ENCODE data around the gene EPHA2. TPM values are rescaled to one million over a fixed set of nuclear protein-coding genes. Genes with fewer than 3 reads are reported as not detected.

EPHA2 gene
- total RNA-seq, 2 experiments from 2014 or later, result 0.22 TPM; not detected in 1

DNA sequence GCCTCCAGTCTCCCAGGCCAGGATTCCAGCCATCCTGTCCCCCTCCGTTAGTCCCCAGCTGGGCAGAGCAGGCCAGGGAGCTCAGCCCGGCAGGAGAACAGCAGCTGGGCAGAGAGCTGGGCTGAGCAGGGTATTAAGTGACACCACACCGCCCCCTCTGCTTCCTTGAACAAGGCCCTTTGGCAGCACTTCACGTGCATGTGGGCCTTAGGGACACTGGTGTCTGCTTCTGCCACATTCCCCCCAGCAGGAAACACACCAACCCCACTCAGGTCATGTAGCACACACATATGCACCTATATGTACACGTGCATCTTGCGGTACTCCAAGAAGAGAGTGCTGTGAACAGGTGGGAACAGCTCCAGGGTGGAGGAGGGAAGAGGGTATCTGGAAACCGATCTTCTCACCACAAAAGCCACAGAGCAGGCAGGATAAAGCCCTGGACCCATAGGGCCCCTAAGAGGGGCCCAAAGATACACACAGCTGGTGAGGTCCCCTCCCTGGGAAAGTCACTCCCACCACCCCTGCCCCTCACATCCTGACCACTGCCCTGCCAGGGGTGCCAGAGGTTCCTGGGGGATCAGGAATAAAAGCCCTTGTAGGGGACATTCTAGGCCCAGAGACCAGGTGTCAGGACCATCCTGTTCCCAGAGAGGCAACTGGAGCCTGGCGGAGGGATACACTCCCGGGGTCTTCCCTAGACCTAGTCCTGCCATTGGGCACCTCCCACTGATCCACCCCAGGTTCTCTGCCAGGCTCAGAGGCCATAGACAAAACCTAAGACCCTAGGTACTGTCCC lies 4.5 kb downstream of the EPHA2 start:
- H3K36me3 ChIP-seq (ENCODE audit: insufficient read depth, low read length), result no peaks in the 10 kb centered on the region
- no peak overlapping the region for H3K27ac ChIP-seq (ENCODE audit: low read depth in 1 of 2, low read length in 2 of 2)
- no peaks in the 10 kb centered on the region for H3K9me3 ChIP-seq (ENCODE audit: control insufficient read depth in 1 of 2, insufficient read depth in 1 of 2, low read length in 2 of 2)
- no peak overlapping the region for H3K27ac Mint-ChIP-seq
- no peak overlapping the region for H3K4me3 Mint-ChIP-seq
- no peak overlapping the region for H3K4me3 ChIP-seq (ENCODE audit: low read length)
- H3K27me3 ChIP-seq (ENCODE audit: control insufficient read depth in 1 of 2, insufficient read depth in 2 of 2, low read length in 2 of 2), result peaks cover 14 to 16% of the 10 kb centered on the region in 2 experiments
- H3K36me3 Mint-ChIP-seq (ENCODE audit: low read depth), result no peaks in the 10 kb centered on the region
- intact Hi-C loops (cut with DNase I, micrococcal nuclease), result no loop called here
- peaks cover 3% of the 10 kb centered on the region for H3K27me3 Mint-ChIP-seq
- DNase-seq (no peak), ATAC-seq (ENCODE audit: poor library complexity) (no peak)
- CTCF ChIA-PET, result no interaction called here
- peaks cover 52% of the 10 kb centered on the region for H3K4me1 ChIP-seq (ENCODE audit: insufficient read depth, low read length)
- peaks cover 28% of the 10 kb centered on the region for H3K4me1 Mint-ChIP-seq (ENCODE audit: low read depth)
- TF ChIP-seq, protein P1, sequence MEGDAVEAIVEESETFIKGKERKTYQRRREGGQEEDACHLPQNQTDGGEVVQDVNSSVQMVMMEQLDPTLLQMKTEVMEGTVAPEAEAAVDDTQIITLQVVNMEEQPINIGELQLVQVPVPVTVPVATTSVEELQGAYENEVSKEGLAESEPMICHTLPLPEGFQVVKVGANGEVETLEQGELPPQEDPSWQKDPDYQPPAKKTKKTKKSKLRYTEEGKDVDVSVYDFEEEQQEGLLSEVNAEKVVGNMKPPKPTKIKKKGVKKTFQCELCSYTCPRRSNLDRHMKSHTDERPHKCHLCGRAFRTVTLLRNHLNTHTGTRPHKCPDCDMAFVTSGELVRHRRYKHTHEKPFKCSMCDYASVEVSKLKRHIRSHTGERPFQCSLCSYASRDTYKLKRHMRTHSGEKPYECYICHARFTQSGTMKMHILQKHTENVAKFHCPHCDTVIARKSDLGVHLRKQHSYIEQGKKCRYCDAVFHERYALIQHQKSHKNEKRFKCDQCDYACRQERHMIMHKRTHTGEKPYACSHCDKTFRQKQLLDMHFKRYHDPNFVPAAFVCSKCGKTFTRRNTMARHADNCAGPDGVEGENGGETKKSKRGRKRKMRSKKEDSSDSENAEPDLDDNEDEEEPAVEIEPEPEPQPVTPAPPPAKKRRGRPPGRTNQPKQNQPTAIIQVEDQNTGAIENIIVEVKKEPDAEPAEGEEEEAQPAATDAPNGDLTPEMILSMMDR (IDR thresholded peaks at IDR 0.05), result no peak
- no peaks in the 10 kb centered on the region for H3K9me3 Mint-ChIP-seq
- POLR2A ChIA-PET, result no interaction called here

DNA sequence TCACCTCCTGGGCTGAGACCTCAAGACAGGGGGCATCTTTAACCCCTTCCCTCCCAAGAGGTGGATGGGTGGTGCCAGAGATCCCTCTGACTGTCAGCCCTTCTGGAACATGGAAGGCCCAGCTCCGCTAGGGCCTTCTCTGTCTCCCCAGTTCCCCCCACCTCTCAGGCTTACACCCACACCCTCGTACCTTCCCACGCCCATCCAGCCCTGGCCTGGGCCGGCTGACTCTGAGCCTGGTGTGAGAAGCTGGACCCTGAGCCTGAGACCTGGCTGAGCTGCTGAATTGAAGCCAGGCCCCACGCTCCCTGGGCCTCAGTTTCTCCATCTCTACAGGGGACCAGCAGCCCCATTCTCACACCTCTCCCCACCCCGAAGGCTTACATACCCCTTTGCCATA lies 5.4 kb downstream of the EPHA2 start:
- Histone ChIP-seq H3K36me3 (ENCODE audit: insufficient read depth, low read length) (no peaks in the 10 kb centered on the region), H3K9me3 (ENCODE audit: control insufficient read depth in 1 of 2, insufficient read depth in 1 of 2, low read length in 2 of 2) (no peaks in the 10 kb centered on the region), H3K27me3 (ENCODE audit: control insufficient read depth in 1 of 2, insufficient read depth in 2 of 2, low read length in 2 of 2) (peaks cover 14 to 16% of the 10 kb centered on the region in 2 experiments), H3K4me3 (ENCODE audit: low read length) (no peak overlapping the region), H3K4me1 (ENCODE audit: insufficient read depth, low read length) (peaks cover 45% of the 10 kb centered on the region), H3K27ac (ENCODE audit: low read depth in 1 of 2, low read length in 2 of 2) (no peak overlapping the region)
- H3K36me3 Mint-ChIP-seq (ENCODE audit: low read depth), result no peaks in the 10 kb centered on the region
- H3K4me3 Mint-ChIP-seq, result no peak overlapping the region
- TF ChIP-seq, protein P1 (IDR thresholded peaks at IDR 0.05), result no peak
- CTCF ChIA-PET, result no interaction called here
- intact Hi-C loops (cut with DNase I, micrococcal nuclease), result no loop called here
- no peaks in the 10 kb centered on the region for H3K9me3 Mint-ChIP-seq
- POLR2A ChIA-PET, result no interaction called here
- peaks cover 21% of the 10 kb centered on the region for H3K4me1 Mint-ChIP-seq (ENCODE audit: low read depth)
- peaks cover 3% of the 10 kb centered on the region for H3K27me3 Mint-ChIP-seq
- DNase-seq (no peak), ATAC-seq (ENCODE audit: poor library complexity) (no peak)
- H3K27ac Mint-ChIP-seq, result no peak overlapping the region

DNA sequence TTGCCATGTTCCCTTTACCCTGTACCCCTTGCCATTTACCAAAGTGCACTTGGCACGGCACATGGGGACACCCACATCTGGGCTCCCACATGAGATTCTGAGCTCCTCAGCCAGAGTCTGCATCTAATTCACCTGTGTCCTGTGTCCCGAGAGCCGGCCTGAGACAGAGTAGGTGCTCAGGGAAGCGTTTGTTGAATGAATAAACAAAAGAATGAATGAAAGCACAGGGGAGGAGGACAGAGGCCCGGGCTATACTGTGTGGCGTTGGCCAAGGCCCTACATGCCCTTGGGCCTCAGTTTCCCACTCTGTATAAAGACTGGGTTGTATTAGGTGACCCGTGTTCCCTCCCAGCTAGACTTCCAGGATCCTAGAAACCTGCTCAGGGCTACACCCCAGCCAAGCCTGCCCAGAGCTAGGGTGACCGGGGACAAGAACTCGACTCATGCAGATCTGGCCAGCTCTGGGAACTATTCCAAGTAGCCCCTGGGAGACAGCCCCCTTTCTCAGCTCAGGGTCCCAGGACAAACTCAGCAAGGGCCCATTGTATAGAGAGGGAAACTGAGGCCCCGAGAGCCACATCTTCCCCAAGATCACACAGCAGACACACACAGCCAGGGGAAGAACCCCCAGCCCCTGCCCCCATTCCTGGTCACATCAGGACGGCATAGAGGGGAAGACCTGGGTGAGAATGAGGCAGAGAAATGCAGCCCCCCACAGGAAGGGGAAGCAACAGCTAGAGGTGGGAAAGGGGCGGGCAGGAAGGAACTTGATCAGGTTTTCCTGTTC lies 6.0 kb downstream of the EPHA2 start:
- no peak overlapping the region for H3K27ac Mint-ChIP-seq
- Histone ChIP-seq H3K4me3 (ENCODE audit: low read length) (no peak overlapping the region), H3K4me1 (ENCODE audit: insufficient read depth, low read length) (peaks cover 39% of the 10 kb centered on the region), H3K36me3 (ENCODE audit: insufficient read depth, low read length) (no peaks in the 10 kb centered on the region), H3K9me3 (ENCODE audit: control insufficient read depth in 1 of 2, insufficient read depth in 1 of 2, low read length in 2 of 2) (no peaks in the 10 kb centered on the region), H3K27ac (ENCODE audit: low read depth in 1 of 2, low read length in 2 of 2) (no peak overlapping the region), H3K27me3 (ENCODE audit: control insufficient read depth in 1 of 2, insufficient read depth in 2 of 2, low read length in 2 of 2) (peaks cover 11 to 13% of the 10 kb centered on the region in 2 experiments)
- DNase-seq (no peak), ATAC-seq (ENCODE audit: poor library complexity) (no peak)
- peaks cover 20% of the 10 kb centered on the region for H3K4me1 Mint-ChIP-seq (ENCODE audit: low read depth)
- TF ChIP-seq, protein P1 (IDR thresholded peaks at IDR 0.05), result no peak
- ChIA-PET CTCF (no interaction called here), POLR2A (no interaction called here)
- intact Hi-C loops (cut with DNase I, micrococcal nuclease), result no loop called here
- no peak overlapping the region for H3K4me3 Mint-ChIP-seq
- H3K36me3 Mint-ChIP-seq (ENCODE audit: low read depth), result no peaks in the 10 kb centered on the region
- H3K27me3 Mint-ChIP-seq, result peaks cover 3% of the 10 kb centered on the region
- H3K9me3 Mint-ChIP-seq, result no peaks in the 10 kb centered on the region

Data from CD4-positive, alpha-beta T cell (primary cell).